ENCODE measurements around the gene SLC25A26.

SLC25A26 gene

DNA sequence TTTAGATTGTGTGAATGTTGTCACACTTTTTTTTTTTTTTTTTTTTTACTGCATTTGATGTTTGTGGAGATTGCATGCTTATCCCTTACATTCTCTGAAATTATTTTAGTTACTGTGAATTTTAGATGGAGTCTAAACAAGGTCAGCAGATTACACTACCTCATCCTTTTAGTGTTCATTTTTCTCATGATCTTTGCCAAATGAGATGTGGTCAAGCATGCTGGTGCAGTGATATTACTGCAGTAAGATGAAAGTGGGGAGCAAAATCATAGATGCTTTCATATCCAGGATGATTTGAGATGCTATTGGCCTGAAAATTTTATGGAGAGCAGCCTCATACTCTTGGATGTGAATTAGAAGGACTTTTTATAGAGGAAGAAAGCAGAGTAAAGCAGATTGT, 45.8 kb downstream of the SLC25A26 start:
- Histone ChIP-seq H3K4me3 (ENCODE audit: low read depth, low read length) (no peak overlapping the region), H3K27ac (no peak overlapping the region), H3K27me3 (ENCODE audit: insufficient read depth, low read depth, severe bottlenecking) (no peaks in the 10 kb centered on the region), H3K36me3 (no peaks in the 10 kb centered on the region), H3K9me3 (ENCODE audit: severe bottlenecking) (no peaks in the 10 kb centered on the region)
- no peak for DNase-seq
- TF ChIP-seq, protein P1, sequence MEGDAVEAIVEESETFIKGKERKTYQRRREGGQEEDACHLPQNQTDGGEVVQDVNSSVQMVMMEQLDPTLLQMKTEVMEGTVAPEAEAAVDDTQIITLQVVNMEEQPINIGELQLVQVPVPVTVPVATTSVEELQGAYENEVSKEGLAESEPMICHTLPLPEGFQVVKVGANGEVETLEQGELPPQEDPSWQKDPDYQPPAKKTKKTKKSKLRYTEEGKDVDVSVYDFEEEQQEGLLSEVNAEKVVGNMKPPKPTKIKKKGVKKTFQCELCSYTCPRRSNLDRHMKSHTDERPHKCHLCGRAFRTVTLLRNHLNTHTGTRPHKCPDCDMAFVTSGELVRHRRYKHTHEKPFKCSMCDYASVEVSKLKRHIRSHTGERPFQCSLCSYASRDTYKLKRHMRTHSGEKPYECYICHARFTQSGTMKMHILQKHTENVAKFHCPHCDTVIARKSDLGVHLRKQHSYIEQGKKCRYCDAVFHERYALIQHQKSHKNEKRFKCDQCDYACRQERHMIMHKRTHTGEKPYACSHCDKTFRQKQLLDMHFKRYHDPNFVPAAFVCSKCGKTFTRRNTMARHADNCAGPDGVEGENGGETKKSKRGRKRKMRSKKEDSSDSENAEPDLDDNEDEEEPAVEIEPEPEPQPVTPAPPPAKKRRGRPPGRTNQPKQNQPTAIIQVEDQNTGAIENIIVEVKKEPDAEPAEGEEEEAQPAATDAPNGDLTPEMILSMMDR (IDR thresholded peaks at IDR 0.05; ENCODE audit: low read depth, low read length) = no peak

DNA sequence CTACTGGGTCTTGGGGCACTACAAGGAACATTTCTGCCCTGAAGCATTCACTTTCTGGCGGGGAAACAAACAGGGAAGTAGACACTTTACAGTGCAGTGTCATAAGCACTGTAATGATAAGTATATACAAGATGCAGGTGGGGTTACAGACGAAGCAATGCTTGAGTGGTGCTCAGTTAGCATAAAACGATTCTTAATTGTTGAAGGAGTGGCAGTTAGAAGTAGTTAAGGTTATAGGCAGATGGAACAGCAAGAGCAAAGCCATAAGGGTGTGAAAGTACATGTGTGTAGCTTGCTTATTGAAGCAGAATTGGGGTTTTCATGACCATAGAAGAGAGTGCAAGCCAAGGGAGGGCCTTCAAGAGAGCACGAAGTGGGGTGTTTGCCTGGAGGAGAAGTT, 46.2 kb downstream of the SLC25A26 start:
- no peak overlapping the region for H3K4me3 ChIP-seq (ENCODE audit: low read depth, low read length)
- H3K36me3 ChIP-seq = no peaks in the 10 kb centered on the region
- DNase-seq = no peak
- H3K27ac ChIP-seq = no peak overlapping the region
- H3K27me3 ChIP-seq (ENCODE audit: insufficient read depth, low read depth, severe bottlenecking) = no peaks in the 10 kb centered on the region
- H3K9me3 ChIP-seq (ENCODE audit: severe bottlenecking) = no peaks in the 10 kb centered on the region
- TF ChIP-seq, protein P1 (IDR thresholded peaks at IDR 0.05; ENCODE audit: low read depth, low read length) = no peak

DNA sequence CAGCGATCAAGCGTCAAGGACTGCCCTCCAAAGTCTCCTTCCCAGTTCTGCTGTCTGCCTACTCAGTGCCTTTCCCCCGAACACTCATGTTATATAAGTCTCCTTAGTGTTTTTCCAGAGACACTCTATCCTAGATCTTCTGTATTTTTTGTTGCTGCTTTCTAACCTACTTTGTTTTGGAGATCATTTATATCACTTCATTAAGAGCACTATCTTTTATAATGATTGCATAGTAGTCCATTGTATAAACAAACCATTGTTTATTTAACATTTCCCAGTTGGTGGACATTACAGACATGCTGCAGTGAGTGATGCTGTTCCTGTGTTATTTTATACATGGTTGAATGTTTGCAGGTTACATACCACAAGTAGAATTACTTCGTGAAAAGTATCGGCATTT, 47.1 kb downstream of the SLC25A26 start:
- Histone ChIP-seq H3K4me3 (ENCODE audit: low read depth, low read length) (no peak overlapping the region), H3K27ac (no peak overlapping the region), H3K36me3 (no peaks in the 10 kb centered on the region), H3K27me3 (ENCODE audit: insufficient read depth, low read depth, severe bottlenecking) (no peaks in the 10 kb centered on the region), H3K9me3 (ENCODE audit: severe bottlenecking) (no peaks in the 10 kb centered on the region)
- TF ChIP-seq, protein P1 (IDR thresholded peaks at IDR 0.05; ENCODE audit: low read depth, low read length) = no peak
- DNase-seq = no peak

DNA sequence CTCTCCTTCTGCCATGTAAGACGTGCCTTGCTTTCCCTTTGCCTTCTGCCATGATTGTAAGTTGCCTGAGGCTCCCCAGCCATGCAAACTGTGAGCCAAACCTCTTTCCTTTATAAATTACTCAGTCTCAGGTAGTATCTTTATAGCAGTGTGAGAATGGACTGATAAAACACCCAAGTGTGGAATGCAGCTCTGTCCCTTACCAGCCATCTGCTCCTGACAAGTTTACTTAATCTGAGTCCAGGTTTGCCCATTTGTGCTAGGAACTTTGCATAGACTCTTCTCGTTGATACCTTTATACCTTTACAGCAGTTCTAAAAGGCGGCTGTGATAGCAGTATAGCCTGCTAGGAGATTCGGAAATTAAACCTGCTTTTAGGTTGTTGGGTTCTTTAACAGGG, 48.1 kb downstream of the SLC25A26 start:
- Histone ChIP-seq H3K27ac (no peak overlapping the region), H3K36me3 (no peaks in the 10 kb centered on the region), H3K9me3 (ENCODE audit: severe bottlenecking) (no peaks in the 10 kb centered on the region), H3K4me3 (ENCODE audit: low read depth, low read length) (no peak overlapping the region), H3K27me3 (ENCODE audit: insufficient read depth, low read depth, severe bottlenecking) (no peaks in the 10 kb centered on the region)
- DNase-seq = no peak
- TF ChIP-seq, protein P1 (IDR thresholded peaks at IDR 0.05; ENCODE audit: low read depth, low read length) = no peak

DNA sequence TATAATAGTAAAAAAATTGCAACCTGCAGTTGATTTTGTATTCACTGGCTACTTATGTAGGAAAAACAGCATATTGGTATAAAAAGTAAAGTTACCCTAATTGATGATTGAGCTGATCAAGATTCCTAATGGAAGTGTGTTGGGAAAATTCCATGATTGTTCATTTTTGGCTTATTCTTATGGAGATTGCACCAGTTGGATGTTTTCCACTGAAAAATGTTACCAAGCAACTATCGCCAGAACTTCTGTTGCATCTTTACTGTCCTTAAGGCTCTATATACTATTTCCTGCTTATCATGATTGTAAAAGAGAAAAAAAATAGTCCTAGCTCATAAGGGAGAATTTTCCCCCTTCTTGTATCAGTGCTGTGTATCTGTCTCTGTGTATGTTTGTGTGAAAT, 48.6 kb downstream of the SLC25A26 start:
- no peaks in the 10 kb centered on the region for H3K9me3 ChIP-seq (ENCODE audit: severe bottlenecking)
- TF ChIP-seq, protein P1 (IDR thresholded peaks at IDR 0.05; ENCODE audit: low read depth, low read length) = no peak
- no peak for DNase-seq
- no peak overlapping the region for H3K27ac ChIP-seq
- no peaks in the 10 kb centered on the region for H3K36me3 ChIP-seq
- H3K4me3 ChIP-seq (ENCODE audit: low read depth, low read length) = no peak overlapping the region
- H3K27me3 ChIP-seq (ENCODE audit: insufficient read depth, low read depth, severe bottlenecking) = no peaks in the 10 kb centered on the region

DNA sequence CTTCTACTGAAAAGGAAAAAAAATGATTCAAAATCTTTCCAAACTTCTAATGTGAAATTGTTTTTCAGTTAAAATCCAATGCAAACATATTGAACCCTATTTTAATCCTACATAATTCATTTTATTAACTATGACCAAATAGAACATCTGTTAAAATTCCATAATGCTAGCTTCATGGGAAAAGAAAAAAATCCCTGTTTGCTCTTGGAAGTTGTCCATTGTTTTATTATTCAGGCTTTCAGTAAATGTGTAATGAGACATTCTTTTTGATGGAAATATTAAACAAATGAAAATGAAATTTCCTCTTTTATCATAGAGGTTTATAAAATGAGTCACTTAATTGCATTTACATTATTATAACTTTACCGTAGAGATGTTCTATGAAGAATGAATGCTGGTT, 49.5 kb downstream of the SLC25A26 start:
- H3K9me3 ChIP-seq (ENCODE audit: severe bottlenecking) = no peaks in the 10 kb centered on the region
- H3K4me3 ChIP-seq (ENCODE audit: low read depth, low read length) = no peak overlapping the region
- TF ChIP-seq, protein P1 (IDR thresholded peaks at IDR 0.05; ENCODE audit: low read depth, low read length) = no peak
- no peaks in the 10 kb centered on the region for H3K36me3 ChIP-seq
- no peak for DNase-seq
- H3K27ac ChIP-seq = no peak overlapping the region
- no peaks in the 10 kb centered on the region for H3K27me3 ChIP-seq (ENCODE audit: insufficient read depth, low read depth, severe bottlenecking)

Measured in WERI-Rb-1 (cell line).